Endodermal cell (in vitro differentiated cells): ENCODE results near the gene CACNA1D. TPM values are rescaled to one million over a fixed set of nuclear protein-coding genes. Genes with fewer than 3 reads are reported as not detected.

ENCODE experiments used
- DNase-seq: peaks from one replicate; pipeline ENCODE4 v3.0.0-alpha.2; 2017
- H3K27ac ChIP-seq: 2 replicates; pipeline ENCODE4 v1.5.1; 2013; ENCODE audit warnings: mild to moderate bottlenecking, low read depth, low read length, moderate library complexity
- H3K27me3 ChIP-seq: 2 replicates; pipeline ENCODE4 v1.6.1; 2013; ENCODE audit warnings: mild to moderate bottlenecking, low read length, moderate library complexity; ENCODE audit not compliant: insufficient read depth, control insufficient read depth, poor library complexity, severe bottlenecking
- H3K36me3 ChIP-seq: 2 replicates; pipeline ENCODE4 v1.7.0; 2013; ENCODE audit warnings: mild to moderate bottlenecking, low read length, moderate library complexity; ENCODE audit not compliant: control insufficient read depth, insufficient read depth
- H3K4me1 ChIP-seq: one replicate; pipeline ENCODE4 v1.7.0; 2013; ENCODE audit warnings: low read length; ENCODE audit not compliant: control insufficient read depth, insufficient read depth
- H3K4me3 ChIP-seq: 2 replicates; pipeline ENCODE4 v1.5.1; 2013; ENCODE audit warnings: mild to moderate bottlenecking, low read length, moderate library complexity
- H3K9ac ChIP-seq: 2 replicates; pipeline ENCODE4 v1.6.1; 2013; ENCODE audit warnings: mild to moderate bottlenecking, low read length, moderate library complexity; ENCODE audit not compliant: poor library complexity, severe bottlenecking; ENCODE audit errors: extremely low read depth
- H3K9me3 ChIP-seq: 2 replicates; pipeline ENCODE4 v1.6.1; 2013; ENCODE audit warnings: mild to moderate bottlenecking, low read length, moderate library complexity; ENCODE audit not compliant: control insufficient read depth
- H3K27ac Mint-ChIP-seq: 2 replicates; pipeline ENCODE4 v1.8.0; 2020; ENCODE audit warnings: mixed read lengths
- H3K27me3 Mint-ChIP-seq: 2 replicates; pipeline ENCODE4 v1.8.0; 2021; ENCODE audit warnings: mild to moderate bottlenecking, mixed read lengths; ENCODE audit not compliant: insufficient read depth
- H3K36me3 Mint-ChIP-seq: 2 replicates; pipeline ENCODE4 v1.8.0; 2020; ENCODE audit warnings: low read depth, mixed read lengths
- H3K4me1 Mint-ChIP-seq: 2 replicates; pipeline ENCODE4 v1.8.0; 2020; ENCODE audit warnings: mixed read lengths
- H3K4me3 Mint-ChIP-seq: 2 replicates; pipeline ENCODE4 v1.8.0; 2020; ENCODE audit warnings: mild to moderate bottlenecking, moderate library complexity, mixed read lengths
- H3K9me3 Mint-ChIP-seq: 2 replicates; pipeline ENCODE4 v1.8.0; 2020; ENCODE audit warnings: mild to moderate bottlenecking, mixed read lengths
- CTCF ChIP-seq: fragments of 200-600 bp; sonication (generic); conservative IDR thresholded peaks from 2 replicates; pipeline ENCODE4 v1.5.0; 2021; ENCODE audit warnings: antibody characterized with exemption, mild to moderate bottlenecking
- WGBS, 2 experiments: methylation state at CpG; one replicate each; pipeline versions ENCODE4 v1.1.5 to v1.1.7; 2013; ENCODE audit warnings: missing lambda C conversion rate in 2 of 2, mixed read lengths in 1 of 2; ENCODE audit not compliant: insufficient coverage in 1 of 2, insufficient read length in 1 of 2; 5-methylcytosine and 5-hydroxymethylcytosine counted together
- total RNA-seq, 2 donors: library from RNA; stranded (reverse); fragmentation: NEBNext Ultra II Directional in 1 of 2; extraction: Animal tissue kit (Norgen Biotek cat#: 25700) in 1 of 2; gene quantifications; 2 replicates in 1 of 2; 3 replicates in 1 of 2; pipeline ENCODE4 v1.2.1, GENCODE V29; 2021

CACNA1D gene
- total RNA-seq, 2 donors from 2014 or later, result 2.2 to 3.8 TPM

- Histone ChIP-seq H3K36me3 (no peaks in the 10 kb centered on the region), H3K4me3 (no peak overlapping the region), H3K9me3 (no peaks in the 10 kb centered on the region), H3K27me3 (no peaks in the 10 kb centered on the region), H3K9ac (no peak overlapping the region), H3K4me1 (peaks cover 2% of the 10 kb centered on the region), H3K27ac (no peak overlapping the region)
- Mint-ChIP-seq H3K36me3 (no peaks in the 10 kb centered on the region), H3K4me1 (peaks cover 17% of the 10 kb centered on the region), H3K27me3 (no peaks in the 10 kb centered on the region), H3K27ac (no peak overlapping the region), H3K9me3 (no peaks in the 10 kb centered on the region), H3K4me3 (no peak overlapping the region)
- DNase-seq, result no peak
- TF ChIP-seq CTCF, result no peak
- 86 to 95% methylated on average over 6 to 8 of the region's 8 CpGs for WGBS, 2 experiments
Measured at GRCh38 chr3:53774414-53774813, 280.0 kb downstream of the CACNA1D start.

- WGBS, 2 experiments, result 84 to 92% methylated on average over 5 of the region's 5 CpGs
- H3K4me1 ChIP-seq, result peaks cover 2% of the 10 kb centered on the region
- H3K36me3 ChIP-seq, result no peaks in the 10 kb centered on the region
- no peak for DNase-seq
- no peak for TF ChIP-seq CTCF
- no peaks in the 10 kb centered on the region for H3K9me3 Mint-ChIP-seq
- no peaks in the 10 kb centered on the region for H3K36me3 Mint-ChIP-seq
- no peak overlapping the region for H3K27ac Mint-ChIP-seq
- no peak overlapping the region for H3K4me3 ChIP-seq
- no peaks in the 10 kb centered on the region for H3K27me3 ChIP-seq
- H3K9ac ChIP-seq, result no peak overlapping the region
- H3K4me3 Mint-ChIP-seq, result no peak overlapping the region
- peaks cover 17% of the 10 kb centered on the region for H3K4me1 Mint-ChIP-seq
- no peak overlapping the region for H3K27ac ChIP-seq
- no peaks in the 10 kb centered on the region for H3K27me3 Mint-ChIP-seq
- H3K9me3 ChIP-seq, result no peaks in the 10 kb centered on the region
Measured at GRCh38 chr3:53775018-53775417, 280.6 kb downstream of the CACNA1D start.

- H3K36me3 ChIP-seq, result no peaks in the 10 kb centered on the region
- no peak overlapping the region for H3K27ac ChIP-seq
- no peak for TF ChIP-seq CTCF
- no peaks in the 10 kb centered on the region for H3K36me3 Mint-ChIP-seq
- H3K4me3 ChIP-seq, result no peak overlapping the region
- H3K9me3 Mint-ChIP-seq, result no peaks in the 10 kb centered on the region
- 87 to 94% methylated on average over 5 of the region's 5 CpGs for whole genome bisulfite sequencing, 2 experiments
- no peaks in the 10 kb centered on the region for H3K27me3 Mint-ChIP-seq
- H3K27ac Mint-ChIP-seq, result no peak overlapping the region
- no peaks in the 10 kb centered on the region for H3K9me3 ChIP-seq
- H3K4me1 Mint-ChIP-seq, result peaks cover 17% of the 10 kb centered on the region
- H3K9ac ChIP-seq, result no peak overlapping the region
- DNase-seq, result no peak
- H3K4me1 ChIP-seq, result peaks cover 2% of the 10 kb centered on the region
- no peak overlapping the region for H3K4me3 Mint-ChIP-seq
- no peaks in the 10 kb centered on the region for H3K27me3 ChIP-seq
Measured at GRCh38 chr3:53775834-53776251, 281.4 kb downstream of the CACNA1D start.
